B cell (primary cell): ENCODE measurements around the gene RTN4RL1. TPM values are rescaled to one million over a fixed set of nuclear protein-coding genes. Genes with fewer than 3 reads are reported as not detected.

Experiments
- ATAC-seq: fragments of 200-7000 bp; cut with Tn5 transposase; one replicate; pipeline ENCODE4 v1.10.0; 2021; ENCODE audit warnings: low read depth, mild to moderate bottlenecking, moderate number of reproducible peaks, moderate library complexity
- CTCF ChIA-PET: fragments of 350-600 bp; sonication (Branson Sonifier 250); formaldehyde crosslinking; loops from one replicate; lab custom pipeline; 2021; ENCODE audit warnings: antibody characterized with exemption, inconsistent platforms; lab: Charles Lee
- POLR2A ChIA-PET: fragments of 350-600 bp; sonication (Branson Sonifier 250); formaldehyde crosslinking; loops from one replicate; lab custom pipeline; 2021; ENCODE audit warnings: antibody characterized with exemption; lab: Charles Lee
- DNase-seq: peaks from one replicate; pipeline ENCODE4 v3.0.0; 2013
- H2AFZ ChIP-seq: 2 replicates; pipeline ENCODE4 v1.6.1; 2012; ENCODE audit warnings: mild to moderate bottlenecking, low read depth, low read length; ENCODE audit not compliant: insufficient read depth, poor library complexity, severe bottlenecking
- H3K27ac ChIP-seq, 2 donors: 1 replicate in 1 of 2; 2 replicates in 1 of 2; pipeline ENCODE4 v1.5.1; 2012 to 2013; ENCODE audit warnings: low read length in 2 of 2, mild to moderate bottlenecking in 2 of 2, moderate library complexity in 1 of 2
- H3K27me3 ChIP-seq, 4 experiments: fragments of 200-600 bp in 1 of 4; sonication (generic) in 1 of 4; replicated peaks in 1 of 4; 1 replicate in 2 of 4; 2 replicates in 2 of 4; pipeline versions ENCODE4 v1.6.1 to v1.7.0; 2013 to 2016; ENCODE audit warnings: low read length in 3 of 4, mild to moderate bottlenecking in 2 of 4, mixed read lengths in 1 of 4, moderate library complexity in 1 of 4; ENCODE audit not compliant: insufficient read depth in 4 of 4, control insufficient read depth in 3 of 4; ENCODE audit errors: control extremely low read depth in 1 of 4
- H3K36me3 ChIP-seq, 2 experiments: replicated peaks in 1 of 2; 1 replicate in 1 of 2; 2 replicates in 1 of 2; pipeline versions ENCODE4 v1.6.1 to v1.7.1; 2013; ENCODE audit warnings: low read length in 1 of 2; ENCODE audit not compliant: insufficient read depth in 2 of 2, control insufficient read depth in 1 of 2; ENCODE audit errors: control extremely low read depth in 1 of 2, extremely low read depth in 1 of 2
- H3K4me1 ChIP-seq, 2 donors: fragments of 200-600 bp in 1 of 2; sonication (generic) in 1 of 2; 1 replicate in 1 of 2; 2 replicates in 1 of 2; pipeline versions ENCODE4 v1.5.1 to v1.6.1; 2013 to 2017; ENCODE audit warnings: low read length in 2 of 2; ENCODE audit not compliant: control insufficient read depth in 2 of 2, insufficient read depth in 2 of 2
- H3K4me2 ChIP-seq: replicated peaks from 2 replicates; pipeline ENCODE3; 2012; ENCODE audit warnings: mild to moderate bottlenecking, low read depth, low read length; ENCODE audit not compliant: poor library complexity, severe bottlenecking
- H3K4me3 ChIP-seq, 5 experiments: fragments of 200-600 bp in 1 of 5; sonication (generic) in 1 of 5; 1 replicate in 3 of 5; 2 replicates in 2 of 5; pipeline versions ENCODE4 v1.5.1 to v1.7.0; 2011 to 2016; ENCODE audit warnings: low read length in 4 of 5, mild to moderate bottlenecking in 4 of 5, low read depth in 2 of 5, control low read depth in 1 of 5, moderate library complexity in 1 of 5; ENCODE audit not compliant: insufficient read depth in 1 of 5; ENCODE audit errors: control extremely low read depth in 1 of 5, extremely low read depth in 1 of 5
- H3K79me2 ChIP-seq: fragments of 200-600 bp; sonication (generic); one replicate; pipeline ENCODE4 v1.6.0; 2016; ENCODE audit warnings: low read length; ENCODE audit not compliant: control insufficient read depth, insufficient read depth
- H3K9ac ChIP-seq: fragments of 200-600 bp; sonication (generic); 2 replicates; pipeline ENCODE4 v1.6.1; 2017; ENCODE audit warnings: mild to moderate bottlenecking, low read length, moderate library complexity
- H3K9me3 ChIP-seq, 3 donors: one replicate each; pipeline versions ENCODE4 v1.6.1 to v1.7.1; 2013; ENCODE audit warnings: low read length in 2 of 3; ENCODE audit not compliant: control insufficient read depth in 2 of 3, insufficient read depth in 1 of 3; ENCODE audit errors: control extremely low read depth in 1 of 3
- H4K20me1 ChIP-seq: 2 replicates; pipeline ENCODE4 v1.6.0; 2012; ENCODE audit warnings: mild to moderate bottlenecking, low read length; ENCODE audit not compliant: insufficient read depth, control insufficient read depth, poor library complexity, severe bottlenecking
- H3K27ac Mint-ChIP-seq: one replicate; pipeline ENCODE4 v1.8.0; 2021; ENCODE audit warnings: mixed read lengths
- H3K27me3 Mint-ChIP-seq: one replicate; pipeline ENCODE4 v1.8.0; 2021; ENCODE audit warnings: mixed read lengths
- H3K4me1 Mint-ChIP-seq: one replicate; pipeline ENCODE4 v1.8.0; 2021; ENCODE audit warnings: mixed read lengths
- H3K4me3 Mint-ChIP-seq: one replicate; pipeline ENCODE4 v1.8.0; 2021; ENCODE audit warnings: mixed read lengths
- H3K9me3 Mint-ChIP-seq: one replicate; pipeline ENCODE4 v1.8.0; 2022; ENCODE audit warnings: mixed read lengths; ENCODE audit not compliant: insufficient read depth
- CTCF ChIP-seq: fragments of 200-600 bp; IDR thresholded peaks from one replicate; pipeline ENCODE4 v1.8.0; 2022; ENCODE audit warnings: antibody characterized with exemption, mild to moderate bottlenecking
- EZH2 ChIP-seq: IDR thresholded peaks from 2 replicates; pipeline ENCODE4 v1.6.1; 2012; ENCODE audit warnings: borderline replicate concordance, low read depth, mild to moderate bottlenecking, moderate library complexity, low read length; ENCODE audit not compliant: insufficient read depth, poor library complexity, severe bottlenecking
- WGBS: methylation state at CpG from one replicate; pipeline ENCODE4 v1.1.5; 2013; ENCODE audit warnings: missing lambda C conversion rate; ENCODE audit not compliant: insufficient coverage; 5-methylcytosine and 5-hydroxymethylcytosine counted together
- intact Hi-C: fragments of 100-400 bp; cut with micrococcal nuclease; formaldehyde crosslinking; loops from one replicate; pipeline ENCODE4 v1.10.0; 2022
- polyA plus RNA-seq: library from polyadenylated mRNA; depleted of rRNA; stranded (reverse); fragments of >200 nt; gene quantifications from 2 replicates; pipeline ENCODE4 v1.2.3, GENCODE V29; 2012
- total RNA-seq, 2 donors: library from RNA; stranded (reverse); fragments of 120-200 nt in 1 of 2; gene quantifications; 1 replicate in 1 of 2; 2 replicates in 1 of 2; pipeline versions ENCODE4 v1.2.3 to v1.2.4, GENCODE V29; 2013 to 2022

RTN4RL1 gene
- total and polyA plus RNA-seq, 2 donors (not counting 1 experiment from before 2014, with no cell fraction given) = 0.03 to 0.07 TPM

GRCh38 chr17:2071024-2071385 lies 45.9 kb upstream of the RTN4RL1 start:
- H3K4me2 ChIP-seq = peak overlapping the region; percentile 1
- H3K27ac ChIP-seq = no peak overlapping the region
- H3K9me3 Mint-ChIP-seq = no peaks in the 10 kb centered on the region
- no peaks in the 10 kb centered on the region for H4K20me1 ChIP-seq
- ChIA-PET CTCF (interaction anchor here (0.6 to 5.4 kb wide), 5 partner anchors 10 to 1070 kb away, joined by 4 to 28 read pairs (median 12); partner anchors contain the start of gene HIC1), POLR2A (no interaction called here)
- WGBS = 83% methylated on average over 6 of the region's 6 CpGs
- no peak overlapping the region for H3K9ac ChIP-seq
- H3K79me2 ChIP-seq = no peaks in the 10 kb centered on the region
- H3K9me3 ChIP-seq = no peaks in the 10 kb centered on the region
- TF ChIP-seq CTCF (no peak), EZH2 (no peak)
- H3K4me1 ChIP-seq = peaks cover 7 to 27% of the 10 kb centered on the region in 2 donors
- ATAC-seq (no peak), DNase-seq (no peak)
- no peak overlapping the region for H2AFZ ChIP-seq
- H3K27ac Mint-ChIP-seq = peak overlapping the region; percentile 50
- H3K4me3 ChIP-seq = no peak overlapping the region
- intact Hi-C loops = no loop called here
- no peaks in the 10 kb centered on the region for H3K27me3 Mint-ChIP-seq
- peaks cover 2 to 14% of the 10 kb centered on the region in 2 experiments for H3K36me3 ChIP-seq
- no peak overlapping the region for H3K4me3 Mint-ChIP-seq
- peaks cover 25% of the 10 kb centered on the region for H3K4me1 Mint-ChIP-seq
- no peaks in the 10 kb centered on the region for H3K27me3 ChIP-seq

- no peaks in the 10 kb centered on the region for H3K9me3 Mint-ChIP-seq
- no peak overlapping the region for H2AFZ ChIP-seq
- no peaks in the 10 kb centered on the region for H4K20me1 ChIP-seq
- no peak overlapping the region for H3K4me3 Mint-ChIP-seq
- ChIA-PET POLR2A (no interaction called here), CTCF (interaction anchor here (0.6 to 5.4 kb wide), 5 partner anchors 11 to 175 kb away, joined by 3 to 28 read pairs (median 12); partner anchors contain the start of gene HIC1)
- no peaks in the 10 kb centered on the region for H3K9me3 ChIP-seq
- H3K4me1 ChIP-seq = peaks cover 2 to 26% of the 10 kb centered on the region in 2 donors
- no peaks in the 10 kb centered on the region for H3K79me2 ChIP-seq
- peaks cover 28% of the 10 kb centered on the region for H3K4me1 Mint-ChIP-seq
- DNase-seq = peak; percentile 33
- H3K27me3 ChIP-seq = no peaks in the 10 kb centered on the region
- peaks cover 2 to 17% of the 10 kb centered on the region in 2 experiments for H3K36me3 ChIP-seq
- intact Hi-C loops = no loop called here
- ATAC-seq = peak; percentile 71
- H3K4me2 ChIP-seq = peak overlapping the region; percentile 1
- H3K9ac ChIP-seq = no peak overlapping the region
- H3K27me3 Mint-ChIP-seq = no peaks in the 10 kb centered on the region
- 60% methylated on average over 12 of the region's 13 CpGs for WGBS
- peak overlapping the region; percentile 50 for H3K27ac Mint-ChIP-seq
- no peak overlapping the region for H3K27ac ChIP-seq
- TF ChIP-seq CTCF (no peak), EZH2 (no peak)
- no peak overlapping the region for H3K4me3 ChIP-seq
Observed at GRCh38 chr17:2070241-2071023, 45.3 kb upstream of the RTN4RL1 start.
